GM19239 (cell line): ENCODE data around the gene MCUR1.

ENCODE experiments used
- DNase-seq: peaks from one replicate; pipeline ENCODE4 v3.0.0; 2011; ENCODE audit warnings: low spot score; ENCODE audit not compliant: insufficient read length
- FAIRE-seq: peaks from 2 replicates; lab custom pipeline; 2011; peaks lifted over from hg19 to GRCh38; lab: Jason Lieb, UNC

MCUR1 gene

GRCh38 chr6:13743736-13744127 lies 70.6 kb downstream of the MCUR1 start:
- no peak for FAIRE-seq

GRCh38 chr6:13742961-13743735 lies 71.2 kb downstream of the MCUR1 start:
- DNase-seq (no peak), FAIRE-seq (no peak)

More at GRCh38 chr6:13743736-13744127, 70.6 kb downstream of the MCUR1 start:
- no peak for DNase-seq

- DNase-seq (no peak), FAIRE-seq (no peak)
Observed at GRCh38 chr6:13741365-13741764, 73.0 kb downstream of the MCUR1 start.
